ENCODE results near the gene GPATCH8. TPM values are rescaled to one million over a fixed set of nuclear protein-coding genes. Genes with fewer than 3 reads are reported as not detected.
A peak's percentile ranks its signal among the peaks of the same experiment; 100 is the strongest.

GPATCH8 gene
- polyA plus RNA-seq, 1 donor (not counting 4 experiments of a cell fraction or from before 2014, with no cell fraction given) = 15.1 TPM

- Histone ChIP-seq H3K4me3 (ENCODE audit: control insufficient read depth in 2 of 3, extremely low read depth in 1 of 3, insufficient read depth in 2 of 3, low read depth in 1 of 3, low read length in 3 of 3) (no peak overlapping the region), H3K4me1 (ENCODE audit: control insufficient read depth, extremely low read depth, insufficient read depth, low read length) (no peaks in the 10 kb centered on the region), H3K36me3 (ENCODE audit: control insufficient read depth in 2 of 2, extremely low read depth in 1 of 2, insufficient read depth in 2 of 2, low read length in 2 of 2) (no peaks in the 10 kb centered on the region), H3K9ac (ENCODE audit: control insufficient read depth, extremely low read depth, insufficient read depth, low read length) (no peak overlapping the region), H3K4me2 (ENCODE audit: control insufficient read depth, extremely low read depth, insufficient read depth, low read depth, low read length) (no peak overlapping the region), H3K27ac (ENCODE audit: control insufficient read depth, insufficient read depth, low read length) (no peak overlapping the region), H3K9me3 (ENCODE audit: control insufficient read depth, low read depth, low read length) (no peaks in the 10 kb centered on the region), H3K9me1 (ENCODE audit: control insufficient read depth, extremely low read depth, insufficient read depth, low read length) (no peaks in the 10 kb centered on the region), H4K20me1 (ENCODE audit: control insufficient read depth, extremely low read depth, insufficient read depth, low read length) (no peaks in the 10 kb centered on the region), H3K79me2 (ENCODE audit: control insufficient read depth, insufficient read depth, low read length) (no peaks in the 10 kb centered on the region), H3K27me3 (ENCODE audit: control insufficient read depth, extremely low read depth, insufficient read depth, low read length) (peaks cover 6% of the 10 kb centered on the region), H2AFZ (ENCODE audit: control insufficient read depth, low read length) (no peak overlapping the region)
- dilution Hi-C loops (cut with MboI; ENCODE audit: extremely low pct_ligation_motif_present, low sequenced_read_pairs) = no loop called here
- FAIRE-seq (no peak), DNase-seq (ENCODE audit: low read depth, low spot score) (no peak)
- TF ChIP-seq CTCF (optimal IDR thresholded peaks at IDR 0.05 in 1 of 3, IDR thresholded peaks at IDR 0.05 in 1 of 3, conservative IDR thresholded peaks at IDR 0.05 in 1 of 3; ENCODE audit: extremely low read depth in 1 of 3, insufficient read depth in 2 of 3, low read length in 3 of 3) (peak; percentile 59 to 62 (median 61)), EZH2 (IDR thresholded peaks at IDR 0.05; ENCODE audit: low read length) (no peak)
Observed at GRCh38 chr17:44376124-44376523, 127.1 kb downstream of the GPATCH8 start.

GRCh38 chr17:44375196-44376017 is 127.8 kb downstream of the GPATCH8 start:
- dilution Hi-C loops (cut with MboI; ENCODE audit: extremely low pct_ligation_motif_present, low sequenced_read_pairs) = no loop called here
- Histone ChIP-seq H4K20me1 (ENCODE audit: control insufficient read depth, extremely low read depth, insufficient read depth, low read length) (no peaks in the 10 kb centered on the region), H3K9me3 (ENCODE audit: control insufficient read depth, low read depth, low read length) (no peaks in the 10 kb centered on the region), H3K36me3 (ENCODE audit: control insufficient read depth in 2 of 2, extremely low read depth in 1 of 2, insufficient read depth in 2 of 2, low read length in 2 of 2) (no peaks in the 10 kb centered on the region), H3K27me3 (ENCODE audit: control insufficient read depth, extremely low read depth, insufficient read depth, low read length) (peaks cover 6% of the 10 kb centered on the region), H3K4me3 (ENCODE audit: control insufficient read depth in 2 of 3, extremely low read depth in 1 of 3, insufficient read depth in 2 of 3, low read depth in 1 of 3, low read length in 3 of 3) (no peak overlapping the region), H2AFZ (ENCODE audit: control insufficient read depth, low read length) (no peak overlapping the region), H3K79me2 (ENCODE audit: control insufficient read depth, insufficient read depth, low read length) (no peaks in the 10 kb centered on the region), H3K4me2 (ENCODE audit: control insufficient read depth, extremely low read depth, insufficient read depth, low read depth, low read length) (no peak overlapping the region), H3K9me1 (ENCODE audit: control insufficient read depth, extremely low read depth, insufficient read depth, low read length) (no peaks in the 10 kb centered on the region), H3K4me1 (ENCODE audit: control insufficient read depth, extremely low read depth, insufficient read depth, low read length) (no peaks in the 10 kb centered on the region), H3K27ac (ENCODE audit: control insufficient read depth, insufficient read depth, low read length) (no peak overlapping the region), H3K9ac (ENCODE audit: control insufficient read depth, extremely low read depth, insufficient read depth, low read length) (no peak overlapping the region)
- DNase-seq (ENCODE audit: low read depth, low spot score) (no peak), FAIRE-seq (no peak)
- no peak for TF ChIP-seq CTCF (optimal IDR thresholded peaks at IDR 0.05 in 1 of 3, IDR thresholded peaks at IDR 0.05 in 1 of 3, conservative IDR thresholded peaks at IDR 0.05 in 1 of 3; ENCODE audit: extremely low read depth in 1 of 3, insufficient read depth in 2 of 3, low read length in 3 of 3)
- no peak for TF ChIP-seq EZH2 (IDR thresholded peaks at IDR 0.05; ENCODE audit: low read length)

All from keratinocyte (primary cell).